HG02588 (cell line): ENCODE data around the gene MARCHF7.
"Not testable (repeated sequence)": the region's sequence is repeated elsewhere in the genome, so short reads cannot be mapped to it uniquely, and the experiment has no call there.

Source experiments
- ATAC-seq: cut with Tn5 transposase; IDR thresholded peaks from one replicate; pipeline ENCODE4 v1.9.1; 2021; ENCODE audit warnings: mild to moderate bottlenecking, moderate library complexity; ENCODE audit not compliant: unreplicated experiment

MARCHF7 gene

GRCh38 chr2:159712143-159712928, at the start of gene MARCHF7:
TSS of gene MARCHF7 (plus strand) at chr2:159712506. CDS start at chr2:159729023, 16,517 bp downstream.
- peak; percentile 91 for ATAC-seq

- not testable (repeated sequence) for ATAC-seq
These were observed 44.9 kb upstream of the MARCHF7 start for GRCh38 chr2:159667423-159667822.

- no peak for ATAC-seq
These were observed 41.3 kb upstream of the MARCHF7 start for GRCh38 chr2:159671047-159671446.

DNA sequence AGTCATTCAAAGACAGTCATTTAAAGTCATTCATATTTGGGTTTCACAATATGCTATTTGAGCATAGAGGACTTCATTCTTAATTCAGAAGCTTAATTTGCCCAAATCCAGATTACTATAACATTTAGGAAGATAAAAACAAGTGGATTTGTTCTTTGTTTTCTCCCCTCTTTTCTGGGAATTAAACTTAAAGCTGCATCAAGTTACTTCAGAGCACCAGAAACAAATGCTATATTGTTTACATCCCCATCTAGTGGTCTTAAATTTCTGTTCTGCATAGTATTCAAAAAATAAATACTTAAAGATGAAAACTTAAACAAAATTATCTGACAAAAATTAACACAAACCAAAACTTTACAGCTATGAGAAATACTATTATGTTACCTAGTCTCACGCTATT, 34.7 kb upstream of the MARCHF7 start:
- no peak for ATAC-seq

DNA sequence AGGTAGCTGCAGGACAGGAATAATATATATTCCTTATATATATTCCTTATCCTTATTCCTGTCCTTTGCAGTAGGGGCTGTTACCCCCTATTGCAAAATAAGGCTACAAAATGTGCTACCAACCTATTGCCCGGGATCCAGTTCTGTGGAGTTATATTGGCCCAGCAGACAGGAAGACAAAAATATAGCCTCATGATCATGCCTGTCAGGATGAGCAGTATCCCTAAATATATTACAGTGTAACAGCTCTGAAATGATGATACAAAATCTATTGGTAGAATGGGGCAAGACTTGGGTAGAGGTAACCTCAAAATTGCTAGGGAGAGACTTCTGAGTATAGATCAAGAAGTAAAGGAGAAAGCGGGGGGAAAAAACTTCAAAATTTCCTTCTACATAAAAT, 31.6 kb upstream of the MARCHF7 start:
- ATAC-seq: no peak

DNA sequence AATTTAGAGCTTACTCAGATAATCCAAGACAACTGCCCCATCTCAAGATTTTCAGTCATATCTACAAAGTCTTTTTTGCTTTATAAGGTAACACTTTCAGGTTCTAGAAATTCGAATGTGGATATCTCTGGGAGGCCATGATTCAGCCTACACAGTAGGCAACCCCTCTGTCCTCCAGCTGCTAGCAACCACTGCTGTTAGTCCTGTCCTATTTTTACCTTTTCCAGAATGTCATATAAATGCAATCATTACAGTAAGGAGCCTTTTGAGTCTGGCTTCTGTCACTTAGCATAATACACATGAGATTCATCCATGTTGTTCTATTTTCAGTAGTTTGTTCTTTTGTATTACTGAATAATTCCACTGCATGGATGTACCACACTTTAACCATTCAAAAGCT, 28.5 kb upstream of the MARCHF7 start:
- ATAC-seq: no peak

- ATAC-seq: no peak
These were observed 27.5 kb upstream of the MARCHF7 start for GRCh38 chr2:159684796-159685195.

GRCh38 chr2:159694500-159695040, 17.7 kb upstream of the MARCHF7 start:
- ATAC-seq: no peak

DNA sequence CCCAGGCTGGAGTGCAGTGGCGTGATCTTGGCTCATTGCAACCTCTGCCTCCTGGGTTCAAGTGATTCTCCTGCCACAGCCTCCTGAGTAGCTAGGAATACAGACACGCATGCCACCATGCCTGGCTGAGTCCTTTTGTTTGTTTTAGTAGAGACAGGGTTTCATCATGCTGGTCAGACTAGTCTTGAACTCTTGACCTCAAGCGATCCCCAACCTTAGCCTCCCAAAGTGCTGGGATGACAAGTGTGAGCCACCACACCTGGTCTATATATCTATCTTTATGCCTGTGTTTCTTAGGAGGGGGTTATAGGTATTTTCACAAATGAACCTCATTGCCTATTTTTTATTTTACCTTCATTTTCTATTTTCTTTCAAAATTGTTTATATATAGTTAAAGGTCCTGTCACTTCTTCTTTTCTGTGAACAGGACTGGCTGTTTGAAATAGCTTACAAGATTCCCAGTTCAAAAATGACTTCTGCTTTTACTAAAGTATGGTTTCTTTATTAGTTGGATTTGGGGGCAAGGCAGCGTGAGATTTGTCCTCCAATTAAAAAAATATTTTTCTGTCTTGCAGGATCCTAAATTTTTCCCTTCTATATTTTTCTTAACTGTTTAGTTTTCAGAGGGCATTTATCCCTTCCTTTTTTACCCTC, 16.4 kb upstream of the MARCHF7 start:
- ATAC-seq: no peak

GRCh38 chr2:159703491-159703890, 8.8 kb upstream of the MARCHF7 start:
- no peak for ATAC-seq

GRCh38 chr2:159706385-159706980, 5.8 kb upstream of the MARCHF7 start:
- no peak for ATAC-seq

DNA sequence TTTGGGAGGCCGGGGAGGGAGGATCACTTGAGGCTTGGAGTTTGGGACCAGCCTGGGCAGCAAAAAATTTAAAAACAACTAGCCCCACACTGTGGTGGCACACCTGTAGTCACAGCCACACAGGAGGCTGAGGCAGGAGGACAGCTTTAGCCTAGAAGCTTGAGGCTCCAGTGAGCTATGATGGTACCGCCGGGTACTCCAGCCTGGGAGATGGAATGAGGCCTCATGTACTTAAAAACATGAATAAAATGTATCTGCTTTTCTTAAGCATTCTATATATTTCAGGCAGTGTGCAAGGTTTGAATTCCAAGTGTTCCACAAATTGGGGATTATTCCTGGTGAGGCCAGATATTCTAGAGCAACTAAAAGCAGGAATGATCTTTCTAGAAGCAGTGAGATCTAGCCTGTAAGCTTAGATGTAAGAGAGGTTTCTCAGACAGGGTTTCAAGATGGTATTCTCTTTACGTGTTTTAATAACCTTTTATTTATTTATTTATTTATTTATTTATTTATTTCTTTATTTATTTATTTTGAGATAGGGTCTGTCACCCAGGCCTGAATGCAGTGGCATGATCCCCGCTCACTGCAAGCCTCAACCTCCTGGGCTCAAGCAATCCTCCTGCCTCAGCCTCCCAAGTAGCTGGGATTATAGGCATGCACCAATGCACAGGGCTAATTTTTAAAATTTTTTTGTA, 4.1 kb upstream of the MARCHF7 start:
- ATAC-seq: no peak

GRCh38 chr2:159710601-159711180, 1.6 kb upstream of the MARCHF7 start:
- ATAC-seq: no peak

- ATAC-seq: no peak
These were observed 654 bp upstream of the MARCHF7 start for GRCh38 chr2:159711562-159712142.

DNA sequence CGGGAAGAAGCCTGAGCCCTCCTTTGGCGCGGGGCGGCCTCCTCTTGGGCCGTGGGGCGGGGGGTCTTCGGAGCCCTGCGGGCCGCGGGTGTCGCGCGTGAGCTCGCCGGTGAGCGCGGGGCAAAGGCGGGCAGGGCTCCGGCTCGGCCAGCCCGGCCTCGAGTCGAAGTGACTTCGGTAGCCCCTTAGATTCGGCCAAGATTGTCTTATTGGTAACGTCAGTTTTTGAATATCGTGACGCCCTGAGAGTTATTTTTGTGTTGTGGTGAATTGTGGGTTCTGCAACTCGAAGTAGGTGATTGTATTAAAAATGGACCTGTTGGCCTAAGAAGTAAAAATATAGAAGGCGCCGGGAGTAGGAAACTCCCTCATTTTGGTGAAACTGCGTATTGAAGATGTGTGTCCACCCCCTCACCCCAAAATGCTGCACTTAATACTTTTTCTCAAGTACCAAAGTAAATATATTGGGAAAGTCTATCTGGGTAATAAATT, 669 bp downstream of the MARCHF7 start:
- peak; percentile 3 for ATAC-seq

DNA sequence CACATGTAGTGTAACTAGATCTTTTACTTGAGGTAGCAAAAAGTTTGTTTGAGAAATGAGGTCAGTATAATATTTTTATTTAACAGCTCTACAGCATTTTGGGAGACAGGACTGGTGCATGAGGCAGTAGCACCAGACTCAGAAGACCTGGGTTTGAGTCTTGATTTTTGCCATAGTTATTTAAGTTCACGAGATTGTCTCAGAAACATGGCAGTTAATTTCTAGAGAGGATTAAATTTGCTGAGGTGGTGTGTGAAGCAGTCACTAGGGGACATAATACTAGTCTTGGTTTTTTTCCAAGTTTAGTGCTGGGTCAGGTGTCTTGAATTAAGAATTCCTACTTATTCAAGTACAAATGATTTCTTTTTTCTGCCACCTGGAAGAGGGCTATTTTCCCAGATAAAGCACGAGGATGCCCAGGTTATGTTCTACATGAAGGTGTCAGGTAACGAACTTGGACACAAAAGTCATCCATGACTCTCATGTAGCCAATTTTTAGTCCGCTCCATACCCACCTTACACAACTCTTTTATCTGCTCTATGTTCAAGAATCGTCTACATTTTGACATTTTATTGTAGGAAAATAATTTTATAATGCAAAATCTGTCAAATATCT, 1.4 kb downstream of the MARCHF7 start:
- no peak for ATAC-seq

GRCh38 chr2:159714247-159714930, 2.1 kb downstream of the MARCHF7 start:
- no peak for ATAC-seq

- ATAC-seq: no peak
These were observed 3.1 kb downstream of the MARCHF7 start for GRCh38 chr2:159715451-159715850.

DNA sequence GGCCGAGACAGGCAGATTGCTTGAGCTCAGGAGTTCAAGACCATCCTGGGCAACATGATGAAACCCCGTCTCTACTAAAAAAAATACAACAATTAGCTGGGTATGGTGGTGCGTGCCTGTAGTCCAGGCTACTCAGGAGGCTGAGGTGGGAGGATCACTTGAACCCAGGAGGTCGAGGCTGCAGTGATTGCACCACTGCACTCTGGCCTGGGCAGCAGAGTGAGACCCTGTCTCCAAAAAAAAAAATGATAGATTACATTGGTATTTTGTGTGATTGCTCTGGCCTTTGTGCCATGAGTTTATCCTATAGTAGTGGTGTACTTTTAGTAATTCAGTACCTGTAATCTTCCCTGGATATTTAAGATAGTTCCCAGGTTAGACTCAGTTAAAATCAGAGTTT, 4.1 kb downstream of the MARCHF7 start:
- not testable (repeated sequence) for ATAC-seq
